Medulla oblongata (tissue), 1 donor: ENCODE measurements around the gene HOATZ.

Source experiments
- DNase-seq: peaks from one replicate; pipeline ENCODE4 v3.0.0-alpha.2; 2015; ENCODE audit errors: extremely low spot score

Gene HOATZ

GRCh38 chr11:111549196-111549868 is 34.8 kb downstream of the HOATZ start:
- no peak for DNase-seq

GRCh38 chr11:111549869-111550203 is 35.3 kb downstream of the HOATZ start:
- no peak for DNase-seq

DNA sequence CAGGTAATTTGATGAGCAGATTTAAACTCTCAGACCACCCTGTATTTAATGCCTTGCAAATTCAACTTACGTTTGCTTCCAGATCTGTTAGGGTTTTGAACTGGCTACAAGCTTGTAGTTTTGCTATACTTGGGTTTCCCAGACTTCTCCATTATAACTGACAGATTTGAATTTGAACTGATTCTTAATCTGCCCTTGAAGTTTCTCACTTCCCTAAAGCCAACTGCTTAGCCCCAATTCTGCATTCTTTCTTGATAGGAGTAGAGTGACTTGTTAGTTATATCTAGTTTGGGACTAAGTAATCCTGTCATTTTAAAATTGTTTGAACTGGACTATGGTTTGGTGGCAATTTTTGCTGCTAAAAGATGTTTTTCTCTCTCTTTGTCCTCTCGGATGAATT is 35.7 kb downstream of the HOATZ start:
- no peak for DNase-seq

GRCh38 chr11:111554532-111554931 is 40.0 kb downstream of the HOATZ start:
- DNase-seq, result no peak

DNA sequence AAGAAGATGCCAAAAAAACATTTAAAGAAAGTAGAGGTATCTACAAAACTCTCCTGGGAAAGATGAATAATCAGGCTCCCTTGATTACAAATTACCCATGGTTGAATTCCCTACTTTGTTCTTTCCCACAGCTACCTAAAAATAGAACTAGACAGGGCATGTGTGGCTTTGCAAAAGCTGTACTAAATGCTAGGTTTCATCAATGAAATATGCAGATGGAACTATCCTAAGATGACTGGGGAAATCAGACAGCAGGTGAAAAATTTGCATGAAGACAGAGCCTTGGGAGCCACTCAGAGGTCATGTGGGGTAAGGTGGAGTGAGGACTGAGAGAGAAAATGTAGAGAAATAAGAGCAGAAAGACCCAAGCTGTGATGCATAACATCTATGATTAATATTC is 40.7 kb downstream of the HOATZ start:
- no peak for DNase-seq

GRCh38 chr11:111557425-111558111 is 43.0 kb downstream of the HOATZ start:
- no peak for DNase-seq

DNA sequence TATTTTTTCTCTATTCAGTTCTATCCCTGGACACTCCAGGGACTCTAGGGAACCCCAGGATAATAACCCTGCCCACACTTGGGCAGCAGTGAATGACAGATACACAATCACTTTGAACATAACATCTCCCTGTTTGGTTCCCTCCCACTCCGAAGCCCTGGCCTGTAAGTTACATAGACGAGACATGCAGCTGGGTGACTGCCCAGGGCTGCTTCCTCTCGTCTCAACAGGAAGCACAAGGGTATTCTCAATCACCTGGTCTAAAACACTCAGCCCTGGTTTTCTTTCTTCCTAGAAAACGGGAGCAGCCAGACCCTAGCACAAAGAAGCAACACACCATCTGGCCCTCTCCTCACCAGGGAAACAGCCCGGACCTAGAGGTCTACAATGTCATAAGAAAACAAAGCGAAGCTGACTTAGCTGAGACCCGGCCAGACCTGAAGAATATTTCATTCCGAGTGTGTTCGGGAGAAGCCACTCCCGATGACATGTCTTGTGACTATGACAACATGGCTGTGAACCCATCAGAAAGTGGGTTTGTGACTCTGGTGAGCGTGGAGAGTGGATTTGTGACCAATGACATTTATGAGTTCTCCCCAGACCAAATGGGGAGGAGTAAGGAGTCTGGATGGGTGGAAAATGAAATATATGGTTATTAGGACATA is 45.4 kb downstream of the HOATZ start:
- no peak for DNase-seq

GRCh38 chr11:111560800-111561199 is 46.2 kb downstream of the HOATZ start:
- DNase-seq, result no peak

DNA sequence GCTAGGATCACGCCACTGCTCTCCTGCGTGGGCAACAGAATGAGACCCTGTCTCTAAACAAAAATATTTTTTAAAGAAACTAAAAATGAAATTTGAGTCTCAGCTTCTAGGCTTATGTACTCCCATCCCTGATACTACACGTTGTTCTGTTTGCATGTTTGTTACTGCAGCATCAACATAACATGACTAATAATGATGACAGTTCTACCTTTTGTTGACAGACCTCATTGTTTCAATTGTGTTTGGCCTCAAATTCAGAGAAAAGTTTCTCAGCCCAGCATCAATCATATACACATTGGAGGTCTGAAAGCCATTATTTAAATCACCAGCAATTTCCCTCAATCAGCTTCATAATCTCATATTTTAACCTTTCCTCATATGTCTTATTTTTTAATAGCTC is 46.7 kb downstream of the HOATZ start:
- no peak for DNase-seq

- DNase-seq, result no peak
Observed at GRCh38 chr11:111561791-111562325, 47.3 kb downstream of the HOATZ start.

DNA sequence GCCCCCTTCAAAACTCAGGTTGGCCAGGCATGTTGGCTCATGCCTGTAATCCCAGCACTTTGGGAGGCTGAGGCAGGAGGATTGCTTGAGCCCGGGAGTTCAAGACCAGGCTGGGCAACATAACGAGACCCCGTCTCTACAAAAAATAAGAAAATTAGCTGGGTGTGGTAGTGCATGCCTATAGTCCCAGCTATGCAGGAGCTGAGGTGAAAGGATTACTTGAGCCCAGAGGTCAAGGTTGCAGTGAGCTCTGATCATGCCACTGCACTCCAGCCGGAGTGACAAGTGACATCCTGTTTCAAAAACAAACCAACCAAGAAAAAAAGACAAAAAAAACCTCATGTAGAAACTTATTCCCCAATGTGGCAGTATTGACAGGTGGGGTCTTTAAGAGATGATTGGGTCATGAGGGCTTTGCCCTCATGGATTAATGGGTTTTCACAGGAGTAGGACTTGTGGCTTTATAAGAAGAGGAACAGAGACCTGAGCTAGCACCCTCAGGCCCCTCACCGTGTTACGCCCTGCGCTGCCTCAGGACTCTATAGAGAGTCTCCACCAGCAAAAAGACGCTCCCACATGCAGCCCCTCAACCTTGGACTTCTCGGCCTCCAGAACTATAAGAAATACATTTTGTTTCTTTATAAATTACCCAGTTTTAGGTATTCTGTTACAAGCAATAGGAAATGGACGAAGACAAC is 48.3 kb downstream of the HOATZ start:
- no peak for DNase-seq

DNA sequence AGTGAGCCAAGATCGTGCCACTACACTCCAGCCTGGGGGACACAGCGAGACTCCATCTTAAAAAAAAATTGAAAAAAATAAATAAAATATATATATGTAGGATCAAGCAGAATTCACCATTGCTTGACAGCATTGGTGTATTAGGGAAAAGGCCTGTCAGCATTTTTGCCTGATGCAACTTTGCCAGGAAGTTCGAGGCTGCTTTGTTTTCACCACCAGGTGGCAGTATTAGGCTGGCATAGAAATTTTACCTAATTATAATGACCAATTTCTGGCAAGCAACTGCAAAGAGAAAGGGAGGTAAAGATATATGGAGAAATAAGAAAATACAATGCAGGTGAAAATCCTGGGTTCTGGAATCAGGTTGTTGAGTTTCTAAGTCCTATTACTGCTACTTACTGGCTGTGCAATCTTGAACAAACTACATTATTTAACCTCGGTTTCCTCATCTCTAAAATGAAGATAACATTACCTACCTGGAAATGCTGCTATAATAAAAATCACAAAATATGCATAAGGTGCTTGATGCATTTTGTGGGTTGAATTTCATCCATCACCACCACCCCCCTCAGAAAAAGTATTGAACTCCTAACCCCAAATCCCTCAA is 50.6 kb downstream of the HOATZ start:
- DNase-seq, result peak; percentile 79

DNA sequence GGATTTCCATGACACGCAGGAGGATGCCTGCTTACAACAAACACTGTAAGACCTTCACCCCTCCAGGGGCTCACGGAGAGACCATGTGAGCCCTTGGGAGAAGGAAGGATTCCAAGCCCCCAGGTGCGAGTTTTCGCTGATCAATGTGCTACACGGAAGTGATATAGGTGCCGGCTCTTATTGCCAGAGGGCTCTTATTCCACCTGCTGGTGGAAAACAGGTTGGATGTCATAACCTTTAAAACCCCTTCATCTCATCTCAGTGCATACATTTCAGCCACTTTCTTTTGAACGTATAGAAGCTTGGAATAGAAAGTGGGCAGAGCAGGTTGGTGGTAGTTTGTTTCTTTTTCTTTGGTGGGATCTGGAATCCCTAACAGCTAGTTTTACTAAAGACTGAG is 51.7 kb downstream of the HOATZ start:
- DNase-seq, result no peak

DNA sequence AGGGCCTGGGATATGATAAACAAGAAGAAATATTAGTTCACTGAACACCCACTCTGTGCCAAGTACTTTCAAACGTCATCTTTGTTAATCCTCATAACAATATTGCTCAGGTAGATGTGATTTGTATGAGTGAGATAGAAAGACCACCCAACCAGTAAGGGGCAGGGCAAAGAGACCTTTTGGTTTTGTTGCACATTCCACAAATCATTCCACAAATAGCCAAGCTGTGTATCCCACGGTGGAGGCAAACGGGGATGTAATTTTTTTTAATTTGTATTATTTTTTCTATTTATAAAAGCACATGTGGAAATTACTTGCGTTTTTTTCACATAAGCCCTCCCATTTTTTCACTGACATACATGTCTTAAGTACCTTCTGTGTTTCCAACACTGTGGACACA is 54.9 kb downstream of the HOATZ start:
- DNase-seq, result no peak

DNA sequence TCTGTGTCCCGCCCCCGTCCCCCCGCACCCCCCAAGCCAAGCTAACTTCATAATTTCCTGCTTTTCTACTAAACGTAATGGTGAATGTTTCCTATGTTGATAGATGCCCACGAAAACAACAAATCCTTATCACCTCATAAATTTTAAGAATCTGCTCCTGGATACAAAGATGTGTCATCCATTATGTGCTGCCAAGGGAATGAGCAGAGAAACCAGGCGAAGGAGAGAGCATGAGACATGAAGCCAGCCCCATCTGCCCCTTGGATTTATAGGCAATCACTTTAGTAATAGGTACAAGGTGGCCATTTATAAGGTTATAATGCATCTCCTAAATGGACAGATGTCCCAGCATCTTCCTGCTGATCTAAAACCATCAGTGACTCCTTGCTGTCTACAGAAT is 56.2 kb downstream of the HOATZ start:
- no peak for DNase-seq

GRCh38 chr11:111571829-111572501 is 57.4 kb downstream of the HOATZ start:
- DNase-seq, result no peak

DNA sequence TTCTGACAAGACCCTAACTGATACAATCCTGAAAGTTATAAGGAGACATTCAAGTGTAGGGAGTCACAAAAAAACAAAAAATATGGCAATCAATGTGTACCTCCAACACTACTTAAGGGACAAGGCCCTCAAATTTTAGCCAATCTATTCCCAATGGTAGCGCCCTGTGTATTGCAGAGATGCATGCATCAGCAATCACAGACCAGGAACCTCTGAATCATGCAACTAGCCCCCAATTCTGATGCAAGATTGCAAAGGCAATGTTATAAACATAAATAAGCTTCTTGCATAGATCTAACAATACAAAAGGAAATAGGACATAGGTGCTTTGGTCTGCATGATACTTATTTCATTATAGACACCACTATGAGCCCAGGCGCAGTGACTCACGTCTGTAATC is 58.0 kb downstream of the HOATZ start:
- DNase-seq, result no peak

GRCh38 chr11:111573821-111574249 is 59.3 kb downstream of the HOATZ start:
- no peak for DNase-seq

DNA sequence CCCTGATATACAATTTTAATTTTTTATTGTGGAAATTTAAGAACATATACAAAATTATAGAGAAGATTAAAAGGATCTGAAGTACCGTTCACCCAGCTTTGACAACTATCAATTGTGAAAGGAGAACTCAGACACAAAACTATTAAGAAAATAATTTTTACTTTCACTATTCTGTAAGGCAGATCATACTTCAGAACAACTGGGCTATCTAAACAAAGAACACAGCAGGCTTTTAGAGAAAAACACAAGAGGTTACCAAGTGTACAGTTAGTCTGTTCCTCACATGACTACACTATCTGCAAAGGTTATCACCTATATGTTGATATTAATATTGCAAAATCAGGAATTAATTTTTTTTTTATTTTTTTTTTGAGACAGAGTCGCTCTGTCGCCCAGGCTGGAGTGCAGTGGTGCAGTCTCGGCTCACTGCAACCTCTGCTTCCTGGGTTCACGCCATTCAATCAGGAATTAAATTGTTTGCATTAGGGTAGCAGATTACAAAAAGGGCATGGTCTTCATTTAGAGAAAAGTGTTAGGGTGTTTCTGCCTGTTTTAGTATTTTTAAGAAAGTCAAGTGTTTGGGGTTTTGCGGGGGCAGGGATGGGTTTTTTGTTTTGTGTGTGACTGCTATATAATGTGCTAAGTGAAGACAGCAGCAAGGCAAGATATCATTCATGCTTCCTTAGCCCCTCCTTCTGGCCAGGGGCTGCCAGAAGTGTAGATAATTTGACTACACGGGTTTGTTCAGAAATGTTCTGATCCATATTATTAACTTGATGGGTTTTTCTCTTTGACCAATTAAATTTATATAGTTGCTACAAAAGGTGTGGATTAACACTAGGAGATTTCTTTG is 60.0 kb downstream of the HOATZ start:
- DNase-seq, result no peak

DNA sequence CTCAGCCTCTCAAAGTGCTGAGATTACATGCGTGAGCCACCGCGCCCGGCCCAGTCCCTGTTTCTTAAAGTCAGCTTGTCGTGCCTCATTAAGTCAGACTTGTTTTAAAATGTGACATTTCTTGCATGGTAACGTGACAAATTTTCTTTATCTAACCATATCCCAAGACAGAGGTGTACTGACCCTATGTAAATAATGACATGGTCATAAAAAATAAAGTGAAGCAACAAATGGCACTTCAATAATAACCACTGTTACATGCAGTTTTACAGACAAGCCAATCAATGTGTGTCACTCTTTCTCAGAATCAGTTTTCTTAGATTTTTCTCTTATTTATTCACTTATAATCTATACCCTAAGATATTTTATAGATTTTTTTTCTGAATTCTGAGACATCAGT is 61.2 kb downstream of the HOATZ start:
- no peak for DNase-seq
